ENCODE results near the gene FOXL2NB.

Gene FOXL2NB

GRCh38 chr3:138933068-138933668 lies 13.8 kb upstream of the FOXL2NB start:
- Histone ChIP-seq H3K9me3 (ENCODE audit: control insufficient read depth, low read length) (no peaks in the 10 kb centered on the region), H3K27ac (ENCODE audit: low read depth, low read length, severe bottlenecking) (no peak overlapping the region), H3K4me3 (ENCODE audit: extremely low read depth, insufficient read depth, low read length, poor library complexity, severe bottlenecking) (no peak overlapping the region), H3K4me1 (ENCODE audit: control insufficient read depth, insufficient read depth, low read length, poor library complexity, severe bottlenecking) (peaks cover 16% of the 10 kb centered on the region), H3K36me3 (ENCODE audit: control insufficient read depth, insufficient read depth, low read length) (no peaks in the 10 kb centered on the region)
- WGBS, 2 experiments (ENCODE audit: insufficient coverage in 2 of 2), result 20 to 57% methylated on average over 1 to 3 of the region's 4 CpGs

GRCh38 chr3:138933981-138934691 lies 12.9 kb upstream of the FOXL2NB start:
- whole genome bisulfite sequencing, 2 experiments (ENCODE audit: insufficient coverage in 2 of 2), result 79 to 83% methylated on average over 2 to 3 of the region's 3 CpGs

GRCh38 chr3:138935505-138935862 lies 11.5 kb upstream of the FOXL2NB start:
- Histone ChIP-seq H3K36me3 (ENCODE audit: control insufficient read depth, insufficient read depth, low read length) (no peaks in the 10 kb centered on the region), H3K27ac (ENCODE audit: low read depth, low read length, severe bottlenecking) (no peak overlapping the region), H3K9me3 (ENCODE audit: control insufficient read depth, low read length) (no peaks in the 10 kb centered on the region), H3K4me3 (ENCODE audit: extremely low read depth, insufficient read depth, low read length, poor library complexity, severe bottlenecking) (peak overlapping the region; percentile 25), H3K4me1 (ENCODE audit: control insufficient read depth, insufficient read depth, low read length, poor library complexity, severe bottlenecking) (peaks cover 34% of the 10 kb centered on the region)
- WGBS, 2 experiments (ENCODE audit: insufficient coverage in 2 of 2), result 19 to 22% methylated on average over 3 to 4 of the region's 7 CpGs

More at GRCh38 chr3:138933981-138934691, 12.9 kb upstream of the FOXL2NB start:
- Histone ChIP-seq H3K4me3 (ENCODE audit: extremely low read depth, insufficient read depth, low read length, poor library complexity, severe bottlenecking) (no peak overlapping the region), H3K9me3 (ENCODE audit: control insufficient read depth, low read length) (no peaks in the 10 kb centered on the region), H3K4me1 (ENCODE audit: control insufficient read depth, insufficient read depth, low read length, poor library complexity, severe bottlenecking) (peaks cover 21% of the 10 kb centered on the region), H3K27ac (ENCODE audit: low read depth, low read length, severe bottlenecking) (no peak overlapping the region), H3K36me3 (ENCODE audit: control insufficient read depth, insufficient read depth, low read length) (no peaks in the 10 kb centered on the region)

- peaks cover 32% of the 10 kb centered on the region for H3K4me1 ChIP-seq (ENCODE audit: control insufficient read depth, insufficient read depth, low read length, poor library complexity, severe bottlenecking)
- H3K27ac ChIP-seq (ENCODE audit: low read depth, low read length, severe bottlenecking), result no peak overlapping the region
- H3K36me3 ChIP-seq (ENCODE audit: control insufficient read depth, insufficient read depth, low read length), result no peaks in the 10 kb centered on the region
- WGBS, 2 experiments (ENCODE audit: insufficient coverage in 2 of 2), result 2% methylated on average over 44 to 57 of the region's 58 CpGs
- peak overlapping the region; percentile 25 for H3K4me3 ChIP-seq (ENCODE audit: extremely low read depth, insufficient read depth, low read length, poor library complexity, severe bottlenecking)
- H3K9me3 ChIP-seq (ENCODE audit: control insufficient read depth, low read length), result no peaks in the 10 kb centered on the region
Measured at GRCh38 chr3:138935863-138936740, 10.9 kb upstream of the FOXL2NB start.

GRCh38 chr3:138936741-138937689 lies 10.0 kb upstream of the FOXL2NB start:
- H3K4me3 ChIP-seq (ENCODE audit: extremely low read depth, insufficient read depth, low read length, poor library complexity, severe bottlenecking), result no peak overlapping the region
- H3K9me3 ChIP-seq (ENCODE audit: control insufficient read depth, low read length), result no peaks in the 10 kb centered on the region
- H3K27ac ChIP-seq (ENCODE audit: low read depth, low read length, severe bottlenecking), result no peak overlapping the region
- peaks cover 32% of the 10 kb centered on the region for H3K4me1 ChIP-seq (ENCODE audit: control insufficient read depth, insufficient read depth, low read length, poor library complexity, severe bottlenecking)
- no peaks in the 10 kb centered on the region for H3K36me3 ChIP-seq (ENCODE audit: control insufficient read depth, insufficient read depth, low read length)
- WGBS, 2 experiments (ENCODE audit: insufficient coverage in 2 of 2), result 5 to 8% methylated on average over 39 to 42 of the region's 45 CpGs

- no peaks in the 10 kb centered on the region for H3K36me3 ChIP-seq (ENCODE audit: control insufficient read depth, insufficient read depth, low read length)
- H3K27ac ChIP-seq (ENCODE audit: low read depth, low read length, severe bottlenecking), result no peak overlapping the region
- H3K4me3 ChIP-seq (ENCODE audit: extremely low read depth, insufficient read depth, low read length, poor library complexity, severe bottlenecking), result no peak overlapping the region
- no peaks in the 10 kb centered on the region for H3K9me3 ChIP-seq (ENCODE audit: control insufficient read depth, low read length)
- WGBS, 2 experiments (ENCODE audit: insufficient coverage in 2 of 2), result 0 to 2% methylated on average over 17 to 24 of the region's 29 CpGs
- H3K4me1 ChIP-seq (ENCODE audit: control insufficient read depth, insufficient read depth, low read length, poor library complexity, severe bottlenecking), result peaks cover 32% of the 10 kb centered on the region
Measured at GRCh38 chr3:138937690-138938055, 9.3 kb upstream of the FOXL2NB start.

- Histone ChIP-seq H3K4me1 (ENCODE audit: control insufficient read depth, insufficient read depth, low read length, poor library complexity, severe bottlenecking) (peaks cover 32% of the 10 kb centered on the region), H3K4me3 (ENCODE audit: extremely low read depth, insufficient read depth, low read length, poor library complexity, severe bottlenecking) (peak overlapping the region; percentile 16), H3K27ac (ENCODE audit: low read depth, low read length, severe bottlenecking) (no peak overlapping the region), H3K36me3 (ENCODE audit: control insufficient read depth, insufficient read depth, low read length) (no peaks in the 10 kb centered on the region), H3K9me3 (ENCODE audit: control insufficient read depth, low read length) (no peaks in the 10 kb centered on the region)
- 1 to 3% methylated on average over 36 to 48 of the region's 48 CpGs for WGBS, 2 experiments (ENCODE audit: insufficient coverage in 2 of 2)
Measured at GRCh38 chr3:138938056-138938876, 8.8 kb upstream of the FOXL2NB start.

- Histone ChIP-seq H3K4me3 (ENCODE audit: extremely low read depth, insufficient read depth, low read length, poor library complexity, severe bottlenecking) (peak overlapping the region; percentile 16), H3K27ac (ENCODE audit: low read depth, low read length, severe bottlenecking) (no peak overlapping the region), H3K9me3 (ENCODE audit: control insufficient read depth, low read length) (no peaks in the 10 kb centered on the region), H3K4me1 (ENCODE audit: control insufficient read depth, insufficient read depth, low read length, poor library complexity, severe bottlenecking) (peaks cover 37% of the 10 kb centered on the region), H3K36me3 (ENCODE audit: control insufficient read depth, insufficient read depth, low read length) (no peaks in the 10 kb centered on the region)
- 2% methylated on average over 16 to 22 of the region's 32 CpGs for WGBS, 2 experiments (ENCODE audit: insufficient coverage in 2 of 2)
Measured at GRCh38 chr3:138938877-138939560, 8.0 kb upstream of the FOXL2NB start.

- no peak overlapping the region for H3K27ac ChIP-seq (ENCODE audit: low read depth, low read length, severe bottlenecking)
- peak overlapping the region; percentile 16 for H3K4me3 ChIP-seq (ENCODE audit: extremely low read depth, insufficient read depth, low read length, poor library complexity, severe bottlenecking)
- H3K4me1 ChIP-seq (ENCODE audit: control insufficient read depth, insufficient read depth, low read length, poor library complexity, severe bottlenecking), result peaks cover 38% of the 10 kb centered on the region
- no peaks in the 10 kb centered on the region for H3K9me3 ChIP-seq (ENCODE audit: control insufficient read depth, low read length)
- H3K36me3 ChIP-seq (ENCODE audit: control insufficient read depth, insufficient read depth, low read length), result no peaks in the 10 kb centered on the region
- WGBS, 2 experiments (ENCODE audit: insufficient coverage in 2 of 2), result 1 to 4% methylated on average over 21 to 36 of the region's 52 CpGs
Measured at GRCh38 chr3:138939561-138940241, 7.3 kb upstream of the FOXL2NB start.
